Panc1 (cell line): ENCODE measurements around the gene IKZF3. TPM values are rescaled to one million over a fixed set of nuclear protein-coding genes. Genes with fewer than 3 reads are reported as not detected.

ENCODE experiments used
- ATAC-seq: fragments of 200-7000 bp; cut with Tn5 transposase; 2 replicates; pipeline ENCODE4 v1.9.1; 2020; ENCODE audit warnings: mild to moderate bottlenecking, moderate library complexity
- BruUV-seq: library from RNA; stranded (reverse); fragments of 400-500 nt; replicated peaks from 2 replicates; lab custom pipeline; 2021; lab: Mats Ljungman, UMichigan
- CTCF ChIA-PET: fragments of 300-600 bp; sonication (Branson Sonifier 250); formaldehyde crosslinking; loops from one replicate; lab custom pipeline; 2022; ENCODE audit warnings: antibody characterized with exemption; lab: Charles Lee
- POLR2A ChIA-PET: fragments of 300-600 bp; sonication (Branson Sonifier 250); formaldehyde crosslinking; loops from one replicate; lab custom pipeline; 2022; ENCODE audit warnings: antibody characterized with exemption; lab: Charles Lee
- DNase-seq: peaks from one replicate; pipeline ENCODE4 v3.0.0-alpha.2; 2010; ENCODE audit warnings: low read depth, low spot score
- H3K27ac ChIP-seq: 2 replicates; pipeline ENCODE4 v1.5.1; 2011; ENCODE audit warnings: mild to moderate bottlenecking, low read length, inconsistent platforms
- H3K27me3 ChIP-seq: fragments of 200-500 bp; sonication (Bioruptor generic); 2 replicates; pipeline ENCODE4 v1.6.0; 2014; ENCODE audit warnings: low read length, inconsistent platforms; ENCODE audit not compliant: control insufficient read depth, insufficient read depth
- H3K36me3 ChIP-seq: fragments of 200-500 bp; sonication (Bioruptor generic); 2 replicates; pipeline ENCODE4 v1.5.1; 2014; ENCODE audit warnings: inconsistent platforms, mild to moderate bottlenecking, low read length, moderate library complexity; ENCODE audit not compliant: control insufficient read depth, insufficient read depth
- H3K4me1 ChIP-seq: 2 replicates; pipeline ENCODE4 v1.5.1; 2011; ENCODE audit warnings: inconsistent platforms, mild to moderate bottlenecking, low read length, moderate library complexity; ENCODE audit not compliant: control insufficient read depth, insufficient read depth
- H3K4me3 ChIP-seq, 2 experiments: 2 replicates each; pipeline ENCODE4 v1.5.1; 2011 to 2012; ENCODE audit warnings: low read depth in 2 of 2, low read length in 2 of 2, mild to moderate bottlenecking in 2 of 2, inconsistent platforms in 1 of 2, moderate library complexity in 1 of 2
- H3K9me3 ChIP-seq: fragments of 200-500 bp; sonication (Bioruptor generic); 2 replicates; pipeline ENCODE4 v1.5.1; 2014; ENCODE audit warnings: low read depth, mild to moderate bottlenecking, inconsistent platforms, low read length, moderate library complexity; ENCODE audit not compliant: control insufficient read depth, insufficient read depth
- CTCF ChIP-seq: fragments of 450-650 bp; IDR thresholded peaks from 2 replicates; pipeline ENCODE4 v1.5.1; 2017; ENCODE audit warnings: mild to moderate bottlenecking
- POLR2AphosphoS5 ChIP-seq: IDR thresholded peaks from 2 replicates; pipeline ENCODE4 v1.6.1; 2012; ENCODE audit warnings: mild to moderate bottlenecking, low read depth, low read length, moderate library complexity
- SIN3A ChIP-seq: IDR thresholded peaks from 2 replicates; pipeline ENCODE4 v1.6.1; 2012; ENCODE audit warnings: low read depth, mild to moderate bottlenecking, low read length, moderate library complexity, borderline replicate concordance; ENCODE audit not compliant: insufficient read depth
- TCF7L2 ChIP-seq: IDR thresholded peaks from 2 replicates; pipeline ENCODE4 v1.6.1; 2011; ENCODE audit warnings: mild to moderate bottlenecking, low read depth, low read length, inconsistent platforms
- in situ Hi-C: cut with HindIII; loops from 2 replicates; pipeline ENCODE4 v1.10.0; 2016; ENCODE audit warnings: low sequenced_read_pairs, low pct_unique_long_range_greater_than_20kb
- intact Hi-C: fragments of 100-400 bp; cut with micrococcal nuclease; formaldehyde crosslinking; loops from one replicate; pipeline ENCODE4 v1.10.0; 2022; ENCODE audit not compliant: unreplicated experiment
- total RNA-seq: library from RNA; stranded (reverse); gene quantifications from one replicate; pipeline ENCODE4 v1.2.1, GENCODE V29; 2021; ENCODE audit not compliant: unreplicated experiment
- TF ChIP-seq, protein P1 (sequence below), 2 experiments: IDR thresholded peaks; 2 replicates each; pipeline ENCODE4 v1.6.1; 2011 to 2012; ENCODE audit warnings: low read depth in 2 of 2, control low read depth in 1 of 2, low read length in 1 of 2, mild to moderate bottlenecking in 1 of 2, moderate library complexity in 1 of 2; ENCODE audit not compliant: insufficient read depth in 1 of 2

The IKZF3 gene
- total RNA-seq, 1 experiment from 2014 or later, result 0.59 TPM

DNA sequence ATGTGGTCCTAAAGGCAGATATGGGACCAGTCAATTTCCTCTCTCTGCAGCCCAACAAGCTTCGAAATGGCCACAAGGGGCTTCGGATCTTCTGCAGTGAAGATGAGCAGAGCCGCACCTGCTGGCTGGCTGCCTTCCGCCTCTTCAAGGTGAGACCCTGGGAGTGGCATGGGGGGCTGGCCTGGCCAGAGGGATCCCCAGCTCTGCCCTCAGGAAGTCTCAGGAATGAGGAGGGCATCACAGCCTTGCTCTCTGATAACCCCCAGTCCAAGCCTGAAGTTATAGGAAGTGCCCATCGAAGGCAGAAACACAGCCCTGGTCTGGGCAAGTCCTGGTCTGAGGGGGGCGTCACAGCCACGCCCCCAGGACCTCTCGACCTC is 119.3 kb downstream of the IKZF3 start:
- Histone ChIP-seq H3K36me3 (no peaks in the 10 kb centered on the region), H3K4me3 (no peak overlapping the region), H3K27ac (no peak overlapping the region), H3K9me3 (no peaks in the 10 kb centered on the region), H3K4me1 (peaks cover 16% of the 10 kb centered on the region), H3K27me3 (no peaks in the 10 kb centered on the region)
- no peak for DNase-seq
- intact Hi-C loops, result no loop called here
- no peak for ATAC-seq
- ChIA-PET POLR2A (no interaction called here), CTCF (no interaction called here)
- TF ChIP-seq CTCF (no peak), TCF7L2 (no peak), SIN3A (no peak), POLR2AphosphoS5 (no peak)
- TF ChIP-seq, protein P1, sequence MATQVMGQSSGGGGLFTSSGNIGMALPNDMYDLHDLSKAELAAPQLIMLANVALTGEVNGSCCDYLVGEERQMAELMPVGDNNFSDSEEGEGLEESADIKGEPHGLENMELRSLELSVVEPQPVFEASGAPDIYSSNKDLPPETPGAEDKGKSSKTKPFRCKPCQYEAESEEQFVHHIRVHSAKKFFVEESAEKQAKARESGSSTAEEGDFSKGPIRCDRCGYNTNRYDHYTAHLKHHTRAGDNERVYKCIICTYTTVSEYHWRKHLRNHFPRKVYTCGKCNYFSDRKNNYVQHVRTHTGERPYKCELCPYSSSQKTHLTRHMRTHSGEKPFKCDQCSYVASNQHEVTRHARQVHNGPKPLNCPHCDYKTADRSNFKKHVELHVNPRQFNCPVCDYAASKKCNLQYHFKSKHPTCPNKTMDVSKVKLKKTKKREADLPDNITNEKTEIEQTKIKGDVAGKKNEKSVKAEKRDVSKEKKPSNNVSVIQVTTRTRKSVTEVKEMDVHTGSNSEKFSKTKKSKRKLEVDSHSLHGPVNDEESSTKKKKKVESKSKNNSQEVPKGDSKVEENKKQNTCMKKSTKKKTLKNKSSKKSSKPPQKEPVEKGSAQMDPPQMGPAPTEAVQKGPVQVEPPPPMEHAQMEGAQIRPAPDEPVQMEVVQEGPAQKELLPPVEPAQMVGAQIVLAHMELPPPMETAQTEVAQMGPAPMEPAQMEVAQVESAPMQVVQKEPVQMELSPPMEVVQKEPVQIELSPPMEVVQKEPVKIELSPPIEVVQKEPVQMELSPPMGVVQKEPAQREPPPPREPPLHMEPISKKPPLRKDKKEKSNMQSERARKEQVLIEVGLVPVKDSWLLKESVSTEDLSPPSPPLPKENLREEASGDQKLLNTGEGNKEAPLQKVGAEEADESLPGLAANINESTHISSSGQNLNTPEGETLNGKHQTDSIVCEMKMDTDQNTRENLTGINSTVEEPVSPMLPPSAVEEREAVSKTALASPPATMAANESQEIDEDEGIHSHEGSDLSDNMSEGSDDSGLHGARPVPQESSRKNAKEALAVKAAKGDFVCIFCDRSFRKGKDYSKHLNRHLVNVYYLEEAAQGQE (IDR thresholded peaks at IDR 0.05; ENCODE audit: insufficient read depth in 1 of 2, low read depth in 2 of 2, low read length in 1 of 2), result no peak
- in situ Hi-C loops, result no loop called here
- no TSS peak for BruUV-seq

- in situ Hi-C loops (no loop called here), intact Hi-C loops (no loop called here)
- Histone ChIP-seq H3K4me1 (peaks cover 22% of the 10 kb centered on the region), H3K36me3 (no peaks in the 10 kb centered on the region), H3K27ac (no peak overlapping the region), H3K9me3 (no peaks in the 10 kb centered on the region), H3K4me3 (no peak overlapping the region), H3K27me3 (no peaks in the 10 kb centered on the region)
- BruUV-seq, result no TSS peak
- no peak for ATAC-seq
- ChIA-PET POLR2A (no interaction called here), CTCF (no interaction called here)
- TF ChIP-seq SIN3A, result no peak
- no peak for TF ChIP-seq TCF7L2
- TF ChIP-seq POLR2AphosphoS5, result no peak
- no peak for TF ChIP-seq CTCF
- TF ChIP-seq, protein P1 (IDR thresholded peaks at IDR 0.05; ENCODE audit: insufficient read depth in 1 of 2, low read depth in 2 of 2, low read length in 1 of 2), result no peak
- no peak for DNase-seq
These were observed 119.9 kb downstream of the IKZF3 start for GRCh38 chr17:39744075-39744835.
